H1 (cell line): ENCODE measurements around the gene MAP4K1. TPM values are rescaled to one million over a fixed set of nuclear protein-coding genes. Genes with fewer than 3 reads are reported as not detected.

Source experiments
- ASH2L ChIP-seq: fragments of 200-600, 300-600 bp; sonication (generic); IDR thresholded peaks from one replicate; pipeline ENCODE4 v1.7.1; 2017; ENCODE audit warnings: low read length
- BACH1 ChIP-seq: IDR thresholded peaks from 2 replicates; pipeline ENCODE4 v1.6.1; 2012; ENCODE audit warnings: low read length, improper control_type of control experiment
- HDAC2 ChIP-seq, 2 experiments: fragments of 300-600 bp in 1 of 2; sonication (generic) in 1 of 2; IDR thresholded peaks; 2 replicates each; pipeline ENCODE4 v1.6.1; 2011 to 2012; ENCODE audit warnings: low read depth in 2 of 2, low read length in 2 of 2, mild to moderate bottlenecking in 2 of 2, moderate library complexity in 2 of 2, borderline replicate concordance in 1 of 2, inconsistent platforms in 1 of 2
- KDM1A ChIP-seq: fragments of 200-600, 300-600 bp; sonication (generic); IDR thresholded peaks from 2 replicates; pipeline ENCODE4 v1.7.1; 2016; ENCODE audit warnings: mild to moderate bottlenecking, low read length, borderline replicate concordance
- POLR2A ChIP-seq, 2 experiments: IDR thresholded peaks; 1 replicate in 1 of 2; 2 replicates in 1 of 2; pipeline ENCODE4 v1.6.1; 2011; ENCODE audit warnings: low read depth in 2 of 2, low read length in 2 of 2, mild to moderate bottlenecking in 2 of 2; ENCODE audit errors: control extremely low read depth in 1 of 2
- TCF12 ChIP-seq: IDR thresholded peaks from 2 replicates; pipeline ENCODE4 v1.6.1; 2011; ENCODE audit warnings: low read depth, mild to moderate bottlenecking, low read length
- USF2 ChIP-seq: IDR thresholded peaks from 2 replicates; pipeline ENCODE4 v1.6.1; 2011; ENCODE audit warnings: low read length, improper control_type of control experiment
- polyA plus RNA-seq, 7 experiments: library from polyadenylated mRNA; depleted of rRNA in 3 of 7; stranded (reverse) in 5 of 7; unstranded in 2 of 7; fragments of >200 nt in 5 of 7; fragments of 200-250 nt in 2 of 7; gene quantifications; 1 replicate in 5 of 7; 2 replicates in 1 of 7; 4 replicates in 1 of 7; pipeline versions ENCODE4 v1.2.1 to v1.2.3, GENCODE V29; 2011 to 2013; ENCODE audit warnings: missing spikeins in 2 of 7, mixed read lengths in 2 of 7
- total RNA-seq: library from RNA; stranded (reverse); fragmentation: NEBNext Ultra II Directional; extraction: Animal tissue kit (Norgen Biotek cat#: 25700); gene quantifications from 2 replicates; pipeline ENCODE4 v1.2.1, GENCODE V29; 2021

MAP4K1 gene
- total and polyA plus RNA-seq, 2 of the 8 experiments (the other 6 are each of a cell fraction or from before 2014, with no cell fraction given) = 9.0 to 10.4 TPM

- TF ChIP-seq USF2 (no peak), BACH1 (no peak), HDAC2 (IDR thresholded peaks at IDR 0.05; ENCODE audit: borderline replicate concordance in 1 of 2, low read depth in 2 of 2, low read length in 2 of 2) (no peak), ASH2L (no peak), POLR2A (IDR thresholded peaks at IDR 0.05; ENCODE audit: control extremely low read depth in 1 of 2, low read depth in 2 of 2, low read length in 2 of 2) (no peak), TCF12 (no peak), KDM1A (no peak)
- TF ChIP-seq, all 59 proteins: peak for 0
Measured at GRCh38 chr19:38617764-38618589, at the start of gene MAP4K1 (continued).
